Tibial nerve (tissue), 3 donors: ENCODE measurements around the gene LRRC8A.

Experiments
- CTCF ChIP-seq, 5 experiments: fragments of 200-600 bp in 3 of 5; fragments of 450-650 bp in 2 of 5; sonication (generic) in 3 of 5; IDR thresholded peaks; one replicate each; pipeline ENCODE4 v1.5.1; 2016 to 2019; ENCODE audit warnings: antibody characterized with exemption in 5 of 5, mild to moderate bottlenecking in 3 of 5, moderate library complexity in 2 of 5
- POLR2A ChIP-seq, 2 donors: fragments of 450-650 bp; IDR thresholded peaks; one replicate each; pipeline ENCODE4 v1.6.1; 2017; ENCODE audit warnings: antibody characterized with exemption in 2 of 2, mild to moderate bottlenecking in 2 of 2, moderate library complexity in 2 of 2

- TF ChIP-seq CTCF (IDR thresholded peaks at IDR 0.05) (no peak), POLR2A (IDR thresholded peaks at IDR 0.05) (no peak)
Observed at GRCh38 chr9:128898382-128898781, 16.4 kb downstream of the LRRC8A start.
